HG03439 (cell line): ENCODE data around the gene CA4.
A peak's percentile ranks its signal among the peaks of the same experiment; 100 is the strongest.

Experiments
- ATAC-seq: cut with Tn5 transposase; IDR thresholded peaks from one replicate; pipeline ENCODE4 v1.9.1; 2021; ENCODE audit warnings: mild to moderate bottlenecking, moderate library complexity; ENCODE audit not compliant: unreplicated experiment

The CA4 gene

DNA sequence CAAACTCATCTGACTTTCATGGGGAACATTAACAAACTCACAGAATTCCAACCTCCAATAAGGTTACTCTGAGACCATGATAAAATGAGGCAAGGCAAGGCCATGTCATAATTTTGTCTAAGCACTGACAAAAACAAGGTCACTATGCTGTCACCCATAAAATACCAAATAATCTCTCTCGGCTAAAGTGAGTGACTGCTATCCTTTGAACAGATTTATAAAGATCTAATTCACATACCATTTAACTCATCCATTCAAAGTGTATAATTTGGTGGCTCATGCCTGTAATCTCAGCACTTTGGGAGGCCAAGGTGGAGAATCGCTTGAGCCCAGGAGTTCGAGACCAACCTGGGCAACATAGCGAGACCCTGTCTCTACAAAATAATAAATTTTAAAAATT, 20.6 kb upstream of the CA4 start:
- ATAC-seq, result no peak

GRCh38 chr17:60130466-60130865, 19.3 kb upstream of the CA4 start:
- no peak for ATAC-seq

GRCh38 chr17:60134396-60135150, 15.2 kb upstream of the CA4 start:
- peak; percentile 13 for ATAC-seq

DNA sequence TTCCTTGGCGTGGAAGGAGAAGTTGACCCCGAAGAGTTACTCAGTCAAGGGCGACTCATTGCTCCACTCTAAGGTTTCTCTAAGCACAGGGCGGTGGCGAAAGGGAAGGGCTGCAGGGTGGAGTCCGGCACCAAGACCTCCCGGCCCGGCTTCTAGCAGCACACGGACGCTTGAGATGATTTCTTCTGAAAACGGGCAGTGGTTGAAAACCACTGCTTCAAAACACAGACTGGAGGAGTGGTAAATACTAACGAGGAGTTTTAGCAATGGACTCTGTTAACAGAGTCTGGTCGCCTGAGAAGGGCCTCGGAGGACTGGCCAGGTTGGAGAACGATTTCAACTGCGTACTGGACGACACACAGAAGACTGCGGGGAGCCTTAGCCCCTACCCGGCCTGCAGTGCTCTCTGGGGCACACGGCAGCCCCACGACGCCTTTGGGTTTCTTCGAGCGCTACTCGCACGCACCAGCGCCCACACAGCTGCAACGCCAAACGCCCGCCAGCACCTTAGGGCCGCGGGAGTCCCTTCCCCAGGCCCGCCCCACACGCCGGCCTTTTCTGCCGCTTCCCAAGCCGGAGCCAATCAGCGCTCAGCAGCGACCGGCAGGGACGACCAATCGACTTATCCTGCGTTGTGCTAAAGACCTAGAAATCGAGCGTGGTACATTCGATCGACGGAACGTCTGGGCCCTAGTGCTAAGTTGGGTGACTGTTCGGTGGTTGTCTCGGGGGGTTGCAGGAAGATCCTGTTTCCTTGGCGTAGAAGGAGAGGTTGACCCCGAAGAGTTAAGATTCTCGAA, 14.4 kb upstream of the CA4 start:
- ATAC-seq, result peak; percentile 91

GRCh38 chr17:60135951-60136666, 13.7 kb upstream of the CA4 start:
- no peak for ATAC-seq

DNA sequence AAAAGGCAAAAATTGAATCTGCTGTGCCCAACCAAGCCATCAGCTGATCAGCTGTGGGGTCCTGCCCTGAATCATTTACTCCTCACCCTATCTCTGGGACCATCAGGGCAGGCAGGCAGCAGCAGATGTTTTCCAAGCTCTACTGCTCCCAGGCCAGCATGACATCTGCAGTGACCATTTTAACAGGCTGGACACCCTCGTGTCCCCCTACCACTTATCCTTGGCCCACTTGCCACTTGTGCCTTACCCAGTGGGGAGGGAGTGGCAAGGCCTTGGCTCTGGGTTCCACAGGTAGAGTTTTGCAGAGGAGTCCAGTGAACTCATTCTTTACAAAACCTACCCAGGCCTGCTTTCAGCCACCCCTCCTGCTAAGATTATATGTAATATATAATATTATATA, 12.0 kb upstream of the CA4 start:
- ATAC-seq, result no peak

DNA sequence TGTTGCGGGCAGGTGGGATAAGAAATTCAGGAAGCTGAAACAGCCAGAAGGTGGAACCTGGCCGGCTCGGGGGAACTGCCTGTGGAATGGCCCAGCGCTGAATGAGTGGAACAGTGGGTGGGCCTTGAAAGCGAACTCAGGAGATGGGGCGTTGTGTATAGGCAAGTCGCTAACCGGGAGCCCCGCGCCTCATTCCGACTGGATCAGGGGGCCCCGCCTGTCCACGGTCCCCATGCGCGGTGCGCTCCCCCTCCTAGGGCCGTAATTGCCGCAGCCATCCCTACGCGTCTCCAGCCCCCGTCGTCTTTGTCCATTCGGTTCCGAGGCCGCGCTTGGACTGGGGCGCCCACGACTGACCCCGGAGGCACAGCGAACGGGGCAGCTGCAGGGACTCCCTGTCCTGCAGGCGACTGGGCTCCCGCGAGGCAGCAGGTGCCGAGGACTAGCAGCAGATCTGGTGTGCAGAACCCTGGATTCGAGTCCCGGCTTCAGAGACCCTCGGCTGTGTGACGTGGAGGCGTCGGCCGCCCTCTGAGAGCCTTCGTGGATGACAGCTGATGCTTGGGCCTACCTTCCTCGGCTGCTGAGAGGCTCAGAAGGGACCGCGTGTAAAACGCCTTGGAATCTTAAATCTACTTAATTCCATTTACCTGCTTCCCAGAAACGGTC, 10.9 kb upstream of the CA4 start:
- no peak for ATAC-seq

- ATAC-seq, result no peak
These were observed 10.1 kb upstream of the CA4 start for GRCh38 chr17:60139438-60140285.

DNA sequence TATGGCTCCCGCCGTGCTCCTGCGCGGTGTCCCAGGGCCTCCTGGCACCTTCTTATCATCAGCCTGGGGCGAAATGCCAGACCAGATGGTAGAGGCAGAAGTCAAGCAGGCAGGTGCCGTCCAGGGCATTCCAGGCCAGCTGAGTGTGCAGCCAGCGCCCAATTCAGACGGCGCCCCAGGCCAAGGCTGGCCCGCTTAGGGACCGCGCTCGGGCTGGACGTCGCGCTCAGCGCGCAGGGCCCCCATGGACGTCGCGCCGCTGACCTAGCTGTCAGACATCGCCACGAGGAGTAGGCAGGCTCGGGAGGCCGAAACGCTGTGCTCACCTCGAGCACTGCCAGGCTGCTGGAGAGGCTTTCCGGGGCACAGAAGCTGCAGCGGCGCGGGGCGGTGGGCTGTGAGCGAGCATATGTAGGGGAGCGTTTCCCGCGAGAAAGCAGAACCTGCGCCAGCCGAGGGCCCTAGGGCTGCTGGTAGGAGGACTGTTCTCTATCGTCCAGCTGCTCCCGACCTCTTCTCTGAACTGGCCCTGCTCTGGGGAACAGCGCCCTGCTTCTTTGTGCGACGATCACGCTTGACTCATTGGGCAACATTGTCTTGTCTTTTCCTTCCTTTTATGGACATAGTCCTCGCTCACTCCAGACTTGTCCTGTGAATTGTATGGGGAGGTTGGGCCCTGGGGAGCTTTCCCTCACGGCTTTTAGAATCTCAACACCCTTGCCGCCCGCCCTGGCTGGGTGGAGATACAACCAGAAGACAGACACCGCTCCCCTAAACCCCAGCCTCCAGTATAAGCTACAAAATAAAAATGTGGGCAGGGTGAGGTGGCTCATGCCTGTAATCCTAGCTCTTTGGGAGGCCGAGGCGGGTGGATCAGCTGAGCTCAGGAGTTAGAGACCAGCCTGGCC, 8.4 kb upstream of the CA4 start:
- ATAC-seq, result no peak

DNA sequence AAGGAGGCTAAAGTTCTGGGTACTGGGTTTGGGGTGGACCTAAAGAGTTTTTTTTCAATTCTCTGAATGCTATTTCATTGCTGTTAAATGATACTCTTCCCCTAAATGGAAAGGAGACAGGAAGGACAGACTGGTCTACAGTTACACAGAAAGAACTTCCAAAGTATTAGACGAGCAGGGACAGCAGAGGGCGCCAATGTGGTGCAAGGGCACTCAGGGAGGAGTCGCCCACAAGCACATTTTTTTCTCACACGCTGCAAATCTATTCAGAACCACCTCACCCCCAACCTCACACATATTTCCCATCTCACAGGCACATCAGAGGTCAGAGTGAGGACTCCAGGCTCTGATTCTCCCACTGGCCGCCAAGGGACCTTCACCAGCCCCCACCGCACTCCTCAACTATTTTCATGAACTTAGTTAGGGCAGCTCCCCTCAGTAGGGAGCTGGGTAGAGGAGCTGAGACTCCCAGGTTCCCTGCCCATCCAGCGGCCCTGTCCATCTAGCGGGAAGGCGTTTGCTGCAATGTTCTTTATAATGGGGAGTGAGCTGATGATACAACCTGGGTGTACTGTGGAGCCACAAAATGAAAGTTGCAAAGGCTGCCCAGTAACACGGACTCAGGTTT, 6.8 kb upstream of the CA4 start:
- peak; percentile 75 for ATAC-seq

DNA sequence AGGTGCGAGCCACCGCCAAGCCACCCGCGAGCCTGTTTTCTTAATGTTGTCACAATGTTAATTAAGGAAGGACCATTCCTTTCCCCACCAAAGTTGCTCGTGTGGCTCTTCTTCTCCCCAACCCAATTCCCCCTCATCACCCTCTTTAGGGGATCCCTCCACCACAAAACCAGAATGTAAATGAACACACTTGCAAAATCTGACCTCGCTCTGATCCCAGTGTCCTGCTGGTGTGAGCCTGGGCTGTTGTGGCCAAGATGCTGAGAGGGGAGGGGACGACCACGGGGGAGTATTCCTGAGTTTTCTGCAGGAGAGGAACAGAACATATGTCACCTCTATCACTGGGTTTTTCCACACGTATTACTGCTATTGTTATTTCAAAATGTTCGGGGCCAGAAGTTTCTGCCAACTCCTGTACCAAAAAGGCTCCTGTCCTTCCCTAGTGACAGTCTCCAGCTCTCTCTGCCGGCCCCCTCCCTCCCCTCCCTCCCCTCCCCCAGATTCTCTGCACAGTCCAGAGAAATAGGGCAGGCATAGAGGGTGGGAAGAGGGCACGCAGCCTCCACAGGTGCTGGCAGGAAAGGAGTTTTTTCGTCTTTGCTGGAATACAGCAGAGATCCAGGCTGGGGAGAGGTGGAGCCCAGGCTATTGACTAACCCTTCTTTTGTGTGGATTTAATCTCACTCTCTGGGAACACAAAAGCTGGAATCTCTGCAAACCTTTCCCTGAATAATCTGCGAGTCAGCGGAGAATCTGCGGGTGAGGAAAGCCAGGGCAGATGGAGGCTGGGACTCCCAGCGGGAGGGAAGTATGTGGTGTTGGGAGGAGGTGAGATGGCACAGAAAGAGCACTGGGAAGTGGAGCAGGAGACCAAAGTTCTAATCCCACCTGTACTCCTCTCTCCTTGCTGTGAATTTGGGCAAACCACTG, 4.5 kb upstream of the CA4 start:
- no peak for ATAC-seq

DNA sequence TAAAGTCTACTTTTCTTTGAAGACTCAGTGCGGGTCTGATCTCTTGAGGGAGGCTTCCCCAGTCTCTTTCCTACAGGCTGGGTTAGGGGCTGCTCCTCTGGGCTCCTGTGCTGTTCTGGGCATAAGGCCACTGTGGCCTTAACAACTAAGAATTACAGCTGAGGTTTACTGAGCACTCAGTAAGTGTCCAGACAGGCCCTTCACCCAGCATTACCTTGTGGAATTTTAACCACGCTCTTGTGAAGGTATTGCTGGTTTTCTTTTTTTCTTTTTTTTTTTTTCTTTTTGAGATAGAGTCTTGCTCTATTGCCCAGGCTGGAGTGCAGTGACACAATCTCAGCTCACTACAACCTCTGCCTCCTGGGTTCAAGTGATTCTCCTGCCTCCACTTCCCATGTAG, 3.6 kb upstream of the CA4 start:
- no peak for ATAC-seq

- ATAC-seq, result no peak
These were observed 2.1 kb upstream of the CA4 start for GRCh38 chr17:60147553-60148223.

DNA sequence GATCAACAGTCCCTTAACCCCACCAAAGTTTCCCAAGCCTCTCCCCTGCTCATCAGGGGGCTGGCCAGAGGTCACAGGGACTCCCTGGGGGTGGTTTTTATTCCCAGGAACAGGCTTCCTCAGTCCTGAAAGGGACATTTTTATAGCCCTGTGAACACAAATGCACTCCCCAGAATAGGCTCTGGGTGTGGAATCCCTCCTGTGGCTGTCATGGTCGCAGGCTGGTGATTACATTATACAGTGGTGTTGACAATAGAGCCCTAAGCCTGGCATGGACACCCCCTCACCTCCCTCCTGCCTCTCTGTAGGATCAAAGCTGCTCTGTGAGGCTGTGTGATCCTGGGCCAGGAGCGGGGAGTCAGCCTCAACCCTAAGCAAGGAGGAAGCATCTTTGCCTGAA, 1.4 kb upstream of the CA4 start:
- no peak for ATAC-seq

GRCh38 chr17:60151355-60151754, 1.6 kb downstream of the CA4 start:
- peak; percentile 47 for ATAC-seq

DNA sequence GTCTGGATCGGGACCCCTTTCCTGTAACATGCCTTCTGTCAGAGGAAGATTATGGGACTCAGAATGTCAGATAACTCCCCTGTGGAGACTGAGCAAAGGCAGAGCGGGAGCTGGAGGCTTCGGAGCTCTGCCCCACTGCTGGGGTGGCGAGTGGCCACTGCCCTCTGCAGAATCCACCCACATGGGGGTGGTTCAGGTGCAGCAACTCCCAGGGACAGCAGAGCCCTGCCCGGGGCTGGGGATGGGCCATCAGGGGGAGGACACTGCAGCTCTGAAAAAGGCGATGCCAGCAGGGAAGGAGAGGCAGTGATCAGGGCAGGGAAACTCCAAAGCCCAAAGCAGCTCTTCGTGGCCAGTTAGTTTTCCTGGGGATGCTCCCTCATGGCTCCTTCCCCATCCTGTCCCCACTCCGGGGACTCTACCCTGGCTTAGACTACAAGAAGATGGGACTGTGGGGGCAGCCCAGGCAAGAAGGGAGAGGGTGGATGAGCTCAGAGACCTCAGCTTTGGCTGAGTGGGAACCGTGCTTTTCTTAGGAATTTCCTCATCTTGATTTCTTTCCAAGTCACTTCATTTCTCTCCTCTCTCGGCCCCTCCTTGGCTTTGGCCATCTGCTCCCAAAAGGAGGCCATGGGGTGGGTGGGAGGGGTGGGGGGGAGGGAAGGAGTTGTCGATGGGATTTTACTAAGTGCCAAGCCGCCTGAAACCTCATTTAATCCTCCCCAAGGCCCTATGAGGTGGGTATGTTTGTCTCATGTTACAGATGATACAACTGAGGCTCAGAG, 4.0 kb downstream of the CA4 start:
- ATAC-seq, result no peak
